Endothelial cell of umbilical vein (primary cell): ENCODE data around the gene SLC6A9. TPM values are rescaled to one million over a fixed set of nuclear protein-coding genes. Genes with fewer than 3 reads are reported as not detected.

Source experiments
- BruUV-seq: library from RNA; stranded (reverse); fragments of 400-500 nt; replicated peaks from 2 replicates; lab custom pipeline; 2021; lab: Mats Ljungman, UMichigan
- CTCF ChIA-PET: fragments of 300-600, 350-600 bp; sonication (Branson Sonifier 250); formaldehyde crosslinking; loops from one replicate; lab custom pipeline; 2021; ENCODE audit warnings: antibody characterized with exemption, inconsistent platforms; lab: Charles Lee
- POLR2A ChIA-PET: fragments of 300-600, 350-600 bp; sonication (Branson Sonifier 250); formaldehyde crosslinking; loops from one replicate; lab custom pipeline; 2021; ENCODE audit warnings: antibody characterized with exemption, inconsistent platforms; lab: Charles Lee
- DNase-seq: peaks from one replicate; pipeline ENCODE4 v3.0.0-alpha.2; 2011; ENCODE audit warnings: low read depth, low spot score
- FAIRE-seq: peaks from 2 replicates; lab custom pipeline; 2011; peaks lifted over from hg19 to GRCh38; lab: Jason Lieb, UNC
- H2AFZ ChIP-seq: 2 replicates; pipeline ENCODE4 v1.6.0; 2012; ENCODE audit warnings: low read depth, low read length, control low read depth, inconsistent platforms
- H3K27ac ChIP-seq: 2 replicates; pipeline ENCODE4 v1.5.1; 2011; ENCODE audit warnings: low read depth, mild to moderate bottlenecking, control low read depth, low read length, moderate library complexity; ENCODE audit not compliant: insufficient read depth
- H3K27me3 ChIP-seq, 2 experiments: 2 replicates each; pipeline versions ENCODE4 v1.6.0 to v1.6.1; 2011; ENCODE audit warnings: low read length in 2 of 2, mixed read lengths in 1 of 2; ENCODE audit not compliant: control insufficient read depth in 2 of 2, insufficient read depth in 2 of 2
- H3K36me3 ChIP-seq, 2 experiments: 2 replicates in 1 of 2; 3 replicates in 1 of 2; pipeline ENCODE4 v1.5.1; 2011; ENCODE audit warnings: low read length in 2 of 2, mild to moderate bottlenecking in 1 of 2, moderate library complexity in 1 of 2; ENCODE audit not compliant: control insufficient read depth in 2 of 2, insufficient read depth in 2 of 2; ENCODE audit errors: extremely low read depth in 1 of 2
- H3K4me1 ChIP-seq: 3 replicates; pipeline ENCODE4 v1.5.1; 2011; ENCODE audit warnings: mild to moderate bottlenecking, low read length; ENCODE audit not compliant: control insufficient read depth, insufficient read depth; ENCODE audit errors: extremely low read depth
- H3K4me2 ChIP-seq: 2 replicates; pipeline ENCODE4 v1.6.1; 2011; ENCODE audit warnings: low read length, control low read depth, mixed read lengths; ENCODE audit not compliant: insufficient read depth
- H3K4me3 ChIP-seq, 3 experiments: fragments of 200-600 bp in 1 of 3; sonication (generic), shearing (Covaris generic) in 1 of 3; replicated peaks in 1 of 3; 2 replicates each; pipeline ENCODE4 v1.5.1; 2011 to 2016; ENCODE audit warnings: control low read depth in 3 of 3, low read length in 3 of 3, mild to moderate bottlenecking in 2 of 3, inconsistent platforms in 1 of 3, low read depth in 1 of 3, moderate library complexity in 1 of 3; ENCODE audit not compliant: insufficient read depth in 1 of 3
- H3K79me2 ChIP-seq: 2 replicates; pipeline ENCODE4 v1.6.0; 2012; ENCODE audit warnings: low read length, inconsistent platforms; ENCODE audit not compliant: control insufficient read depth, insufficient read depth
- H3K9ac ChIP-seq: replicated peaks from 2 replicates; pipeline ENCODE3; 2011; ENCODE audit warnings: low read length, control low read depth; ENCODE audit not compliant: insufficient read depth; ENCODE audit errors: extremely low read depth
- H3K9me1 ChIP-seq: replicated peaks from 3 replicates; pipeline ENCODE4 v1.6.0; 2011; ENCODE audit warnings: mild to moderate bottlenecking, low read length; ENCODE audit not compliant: control insufficient read depth, insufficient read depth; ENCODE audit errors: extremely low read depth
- H3K9me3 ChIP-seq: replicated peaks from 2 replicates; pipeline ENCODE4 v1.5.1; 2012; ENCODE audit warnings: low read length, inconsistent platforms; ENCODE audit not compliant: control insufficient read depth, insufficient read depth
- H4K20me1 ChIP-seq: replicated peaks from 2 replicates; pipeline ENCODE3; 2011; ENCODE audit warnings: mild to moderate bottlenecking, low read length; ENCODE audit not compliant: control insufficient read depth, insufficient read depth; ENCODE audit errors: extremely low read depth
- EZH2 ChIP-seq: IDR thresholded peaks from 2 replicates; pipeline ENCODE4 v1.6.1; 2012; ENCODE audit warnings: borderline replicate concordance, low read depth, mild to moderate bottlenecking, moderate library complexity, low read length, inconsistent platforms; ENCODE audit not compliant: severe bottlenecking
- FOS ChIP-seq: IDR thresholded peaks from 2 replicates; pipeline ENCODE4 v1.6.1; 2011; ENCODE audit warnings: mild to moderate bottlenecking, low read length, moderate library complexity, borderline replicate concordance; ENCODE audit not compliant: insufficient read depth
- GATA2 ChIP-seq: IDR thresholded peaks from 2 replicates; pipeline ENCODE4 v1.7.0; 2011; ENCODE audit warnings: low read depth, mild to moderate bottlenecking, moderate library complexity, mixed read lengths, low read length; ENCODE audit not compliant: insufficient read length, insufficient read depth
- JUN ChIP-seq: IDR thresholded peaks from 2 replicates; pipeline ENCODE4 v1.6.1; 2011; ENCODE audit warnings: borderline replicate concordance, low read depth; ENCODE audit not compliant: insufficient read length, insufficient read depth
- MAX ChIP-seq: IDR thresholded peaks from 2 replicates; pipeline ENCODE4 v1.6.1; 2011; ENCODE audit not compliant: insufficient read depth, insufficient read length
- MYC ChIP-seq: IDR thresholded peaks from one replicate; pipeline ENCODE4 v1.6.1; 2011; ENCODE audit warnings: mild to moderate bottlenecking, low read depth, low read length
- POLR2A ChIP-seq: IDR thresholded peaks from 2 replicates; pipeline ENCODE4 v1.6.1; 2012; ENCODE audit warnings: low read depth, mild to moderate bottlenecking, control low read depth, low read length
- POLR2AphosphoS5 ChIP-seq: IDR thresholded peaks from 2 replicates; pipeline ENCODE4 v1.6.1; 2012; ENCODE audit warnings: low read depth, mild to moderate bottlenecking, control low read depth, low read length, moderate library complexity; ENCODE audit not compliant: insufficient read depth
- dilution Hi-C: fragments of 300-500 bp; cut with MboI; formaldehyde crosslinking; loops from one replicate; pipeline ENCODE4 v1.15.0; 2019; ENCODE audit warnings: low sequenced_read_pairs; ENCODE audit not compliant: extremely low pct_ligation_motif_present
- intact Hi-C: fragments of 100-400 bp; cut with micrococcal nuclease; formaldehyde crosslinking; loops from one replicate; pipeline ENCODE4 v1.10.0; 2022
- polyA plus RNA-seq, 4 experiments: library from polyadenylated mRNA; depleted of rRNA in 3 of 4; stranded (reverse) in 3 of 4; unstranded in 1 of 4; fragments of >200 nt; gene quantifications; 2 replicates each; pipeline versions ENCODE4 v1.2.1 to v1.2.3, GENCODE V29; 2011 to 2012; ENCODE audit warnings: missing spikeins in 1 of 4
- total RNA-seq: library from RNA; stranded (reverse); gene quantifications from 2 replicates; pipeline ENCODE4 v1.2.3, GENCODE V29; 2021
- TF ChIP-seq, protein P1 (sequence below), 2 donors: IDR thresholded peaks; 1 replicate in 1 of 2; 2 replicates in 1 of 2; pipeline ENCODE4 v1.5.1; 2011; ENCODE audit warnings: low read length in 2 of 2, mild to moderate bottlenecking in 2 of 2, moderate library complexity in 2 of 2, control low read depth in 1 of 2, inconsistent platforms in 1 of 2, low read depth in 1 of 2; ENCODE audit not compliant: insufficient read depth in 1 of 2; ENCODE audit errors: extremely low read depth in 1 of 2

SLC6A9 gene
- total and polyA plus RNA-seq, 2 donors (not counting 3 experiments of a cell fraction or from before 2014, with no cell fraction given) = 0.80 to 1.5 TPM

DNA sequence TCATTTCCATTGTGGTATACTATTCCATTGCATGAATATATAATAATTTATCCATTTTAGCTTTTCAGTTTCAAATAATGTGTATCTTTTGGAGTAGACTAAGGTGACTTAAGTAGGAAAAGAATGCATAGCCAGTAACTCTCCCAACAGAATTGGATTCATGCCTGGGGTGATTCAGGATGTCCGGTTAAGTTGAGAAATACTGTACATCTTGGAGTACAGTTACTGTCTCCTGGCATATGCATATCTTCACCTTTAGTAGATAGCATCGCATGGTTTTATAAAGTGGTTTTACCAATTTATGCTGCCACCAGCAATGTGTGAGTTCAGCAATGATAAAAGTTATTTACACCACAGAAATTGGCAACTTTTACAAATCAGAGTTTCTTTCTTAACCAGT is 18.6 kb upstream of the SLC6A9 start:
- DNase-seq (peak; percentile 12), FAIRE-seq (peak; percentile 57)
- dilution Hi-C loops = no loop called here
- no peaks in the 10 kb centered on the region for H3K79me2 ChIP-seq
- no peak for TF ChIP-seq MAX
- TF ChIP-seq FOS = no peak
- TF ChIP-seq, protein P1, sequence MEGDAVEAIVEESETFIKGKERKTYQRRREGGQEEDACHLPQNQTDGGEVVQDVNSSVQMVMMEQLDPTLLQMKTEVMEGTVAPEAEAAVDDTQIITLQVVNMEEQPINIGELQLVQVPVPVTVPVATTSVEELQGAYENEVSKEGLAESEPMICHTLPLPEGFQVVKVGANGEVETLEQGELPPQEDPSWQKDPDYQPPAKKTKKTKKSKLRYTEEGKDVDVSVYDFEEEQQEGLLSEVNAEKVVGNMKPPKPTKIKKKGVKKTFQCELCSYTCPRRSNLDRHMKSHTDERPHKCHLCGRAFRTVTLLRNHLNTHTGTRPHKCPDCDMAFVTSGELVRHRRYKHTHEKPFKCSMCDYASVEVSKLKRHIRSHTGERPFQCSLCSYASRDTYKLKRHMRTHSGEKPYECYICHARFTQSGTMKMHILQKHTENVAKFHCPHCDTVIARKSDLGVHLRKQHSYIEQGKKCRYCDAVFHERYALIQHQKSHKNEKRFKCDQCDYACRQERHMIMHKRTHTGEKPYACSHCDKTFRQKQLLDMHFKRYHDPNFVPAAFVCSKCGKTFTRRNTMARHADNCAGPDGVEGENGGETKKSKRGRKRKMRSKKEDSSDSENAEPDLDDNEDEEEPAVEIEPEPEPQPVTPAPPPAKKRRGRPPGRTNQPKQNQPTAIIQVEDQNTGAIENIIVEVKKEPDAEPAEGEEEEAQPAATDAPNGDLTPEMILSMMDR (IDR thresholded peaks at IDR 0.05; ENCODE audit: extremely low read depth in 1 of 2, insufficient read depth in 1 of 2, low read depth in 1 of 2, low read length in 2 of 2) = no peak
- no peak for TF ChIP-seq POLR2A
- no peak for TF ChIP-seq MYC
- TF ChIP-seq JUN = no peak
- no peak for TF ChIP-seq EZH2
- no peak for TF ChIP-seq POLR2AphosphoS5
- no peak for TF ChIP-seq GATA2
- peaks cover 26% of the 10 kb centered on the region for H3K4me1 ChIP-seq
- intact Hi-C loops = loop anchor here (5.0 kb wide), 3 partner anchors 103 to 523 kb away; partner anchors contain the start of genes IPO13 and ST3GAL3
- H4K20me1 ChIP-seq = no peaks in the 10 kb centered on the region
- H3K9me3 ChIP-seq = no peaks in the 10 kb centered on the region
- no peak overlapping the region for H3K27ac ChIP-seq
- ChIA-PET CTCF (interaction anchor here (3.6 kb wide), 1 partner anchor 286 kb away, joined by 61 read pairs; no protein-coding TSS in a partner anchor), POLR2A (no interaction called here)
- no TSS peak for BruUV-seq
- no peak overlapping the region for H3K9ac ChIP-seq
- H2AFZ ChIP-seq = no peak overlapping the region
- H3K9me1 ChIP-seq = no peaks in the 10 kb centered on the region
- H3K36me3 ChIP-seq = no peaks in the 10 kb centered on the region
- peaks cover 0 to 4% of the 10 kb centered on the region in 2 experiments for H3K27me3 ChIP-seq
- no peak overlapping the region for H3K4me2 ChIP-seq
- H3K4me3 ChIP-seq = no peak overlapping the region
